Fibroblast of the conjunctiva (primary cell): ENCODE data around the gene CWH43.
"Not testable (repeated sequence)": the region's sequence is repeated elsewhere in the genome, so short reads cannot be mapped to it uniquely, and the experiment has no call there.

Source experiments
- DNase-seq: peaks from one replicate; pipeline ENCODE4 v3.0.0-alpha.2; 2010; ENCODE audit warnings: low read depth

CWH43 gene

GRCh38 chr4:49097071-49097470, 111.0 kb downstream of the CWH43 start:
- not testable (repeated sequence) for DNase-seq

GRCh38 chr4:49097505-49097904, 111.4 kb downstream of the CWH43 start:
- not testable (repeated sequence) for DNase-seq

DNA sequence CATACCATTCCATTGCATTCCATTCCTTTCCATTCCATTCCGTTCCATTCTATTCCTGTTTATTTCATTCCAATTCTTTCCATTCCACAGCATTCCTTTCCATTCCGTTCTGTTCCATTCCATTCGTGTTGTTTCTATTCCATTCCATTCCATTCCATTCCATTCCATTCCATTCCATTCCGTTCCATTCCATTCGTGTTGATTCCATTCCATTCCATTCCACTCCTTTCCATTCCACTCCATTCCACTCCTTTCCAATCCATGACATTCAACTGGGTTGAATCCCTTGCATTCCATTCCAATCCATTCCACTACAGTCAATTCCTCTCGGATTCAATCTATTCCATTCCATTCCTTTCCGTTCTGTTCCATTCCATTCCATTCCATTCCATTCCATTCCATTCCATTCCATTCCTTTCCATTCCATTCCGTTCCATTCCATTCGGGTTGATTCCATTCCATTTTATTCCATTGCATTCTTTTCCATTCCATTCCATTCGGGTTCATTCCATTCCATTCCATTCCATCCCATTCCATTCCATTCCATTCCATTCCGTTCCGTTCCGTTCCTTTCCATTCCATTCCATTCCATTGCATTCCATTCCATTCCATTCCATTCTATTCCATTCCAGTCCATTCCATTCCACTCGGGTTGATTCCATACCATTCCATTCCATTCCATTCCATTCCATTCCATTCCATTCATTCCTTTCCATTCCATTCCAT, 112.1 kb downstream of the CWH43 start:
- DNase-seq: not testable (repeated sequence)

DNA sequence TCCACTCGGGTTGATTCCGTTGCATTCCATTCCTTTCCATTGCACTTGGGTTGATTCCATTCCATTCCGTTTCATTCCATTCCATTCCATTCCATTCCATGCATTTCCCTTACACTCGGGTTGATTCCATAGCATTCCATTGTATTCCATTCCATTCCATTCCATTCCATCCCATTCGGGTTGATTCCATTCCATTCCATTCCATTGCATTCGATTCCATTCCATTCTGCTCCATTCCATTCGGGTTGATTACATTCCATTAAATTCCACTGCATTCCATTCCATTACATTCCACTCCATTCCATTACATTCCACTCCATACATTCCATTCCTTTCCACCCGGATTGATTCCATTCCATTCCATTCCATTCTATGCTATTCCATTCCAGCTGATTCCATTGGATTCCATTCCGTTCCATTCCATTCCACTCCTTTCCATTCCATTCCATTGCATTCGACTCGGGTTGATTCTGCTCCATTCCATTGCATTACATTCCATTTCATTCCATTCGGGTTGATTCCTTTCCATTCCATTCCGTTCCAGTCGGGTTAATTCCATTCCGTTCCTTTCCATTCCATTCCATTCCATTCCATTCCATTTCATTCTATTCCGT, 113.9 kb downstream of the CWH43 start:
- not testable (repeated sequence) for DNase-seq

DNA sequence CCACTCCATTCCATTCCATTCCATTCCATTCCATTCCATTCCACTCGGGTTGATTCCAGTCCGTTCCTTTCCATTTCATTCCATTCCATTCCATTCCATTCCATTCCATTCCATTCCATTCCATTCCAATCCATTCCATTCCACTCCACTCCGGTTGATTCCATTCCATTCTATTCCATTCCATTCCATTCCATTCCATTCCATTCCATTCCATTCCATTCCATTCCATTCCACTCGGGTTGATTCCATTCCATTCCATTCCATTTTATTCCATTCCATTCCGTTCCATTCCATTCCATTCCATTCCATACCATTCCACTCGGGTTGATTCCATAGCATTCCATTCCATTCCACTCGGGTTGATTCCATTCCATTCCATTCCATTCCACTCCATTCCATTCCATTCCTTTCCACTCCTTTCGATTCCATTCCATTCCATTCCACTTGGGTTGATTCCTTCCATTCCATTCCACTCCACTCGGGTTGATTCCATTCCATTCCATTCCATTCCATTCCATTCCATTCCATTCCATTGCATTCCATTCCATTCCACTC, 116.3 kb downstream of the CWH43 start:
- DNase-seq: not testable (repeated sequence)

GRCh38 chr4:49103436-49104136, 117.5 kb downstream of the CWH43 start:
- not testable (repeated sequence) for DNase-seq

DNA sequence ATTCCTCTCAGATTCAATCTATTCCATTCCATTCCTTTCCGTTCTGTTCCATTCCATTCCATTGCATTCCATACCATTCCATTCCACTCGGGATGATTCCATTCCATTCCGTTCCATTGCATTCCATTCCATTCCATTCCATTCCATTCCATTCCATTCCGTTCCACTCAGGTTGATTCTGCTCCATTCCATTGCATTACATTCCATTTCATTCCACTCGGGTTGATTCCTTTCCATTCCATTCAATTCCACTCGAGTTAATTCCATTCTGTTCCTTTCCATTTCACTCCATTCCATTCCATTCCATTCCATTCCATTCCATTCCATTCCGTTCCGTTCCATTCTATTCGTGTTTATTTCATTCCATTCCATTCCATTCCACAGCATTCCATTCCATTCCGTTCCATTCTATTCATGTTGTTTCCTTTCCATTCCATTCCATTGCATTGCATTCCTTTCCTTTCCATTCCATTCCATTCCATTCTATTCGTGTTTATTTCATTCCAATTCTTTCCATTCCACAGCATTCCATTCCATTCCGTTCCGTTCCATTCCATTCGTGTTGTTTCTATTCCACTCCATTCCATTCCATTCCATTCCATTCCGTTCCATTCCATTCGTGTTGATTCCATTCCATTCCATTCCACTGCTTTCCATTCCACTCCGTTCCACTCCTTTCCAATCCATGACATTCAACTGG, 118.3 kb downstream of the CWH43 start:
- not testable (repeated sequence) for DNase-seq

DNA sequence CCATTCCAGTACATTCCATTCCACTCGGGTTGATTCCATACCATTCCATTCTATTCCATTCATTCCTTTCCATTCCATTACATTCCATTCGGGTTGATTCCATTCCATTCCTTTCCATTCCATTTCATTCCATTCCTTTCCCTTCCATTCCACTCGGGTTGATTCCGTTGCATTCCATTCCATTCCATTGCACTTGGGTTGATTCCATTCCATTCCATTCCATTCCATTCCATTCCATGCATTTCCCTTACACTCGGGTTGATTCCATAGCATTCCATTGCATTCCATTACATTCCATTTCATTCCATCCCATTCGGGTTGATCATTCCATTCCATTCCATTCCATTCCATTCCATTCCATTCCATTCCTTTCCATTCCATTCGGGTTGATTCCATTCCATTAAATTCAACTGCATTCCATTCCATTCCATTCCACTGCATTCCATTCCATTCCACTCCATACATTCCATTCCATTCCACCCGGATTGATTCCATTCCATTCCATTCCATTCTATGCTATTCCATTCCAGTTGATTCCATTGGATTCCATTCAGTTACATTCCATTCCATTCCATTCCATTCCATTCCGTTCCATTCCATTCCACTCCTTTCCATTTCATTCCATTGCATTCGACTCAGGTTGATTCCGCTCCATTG, 119.3 kb downstream of the CWH43 start:
- DNase-seq: not testable (repeated sequence)

DNA sequence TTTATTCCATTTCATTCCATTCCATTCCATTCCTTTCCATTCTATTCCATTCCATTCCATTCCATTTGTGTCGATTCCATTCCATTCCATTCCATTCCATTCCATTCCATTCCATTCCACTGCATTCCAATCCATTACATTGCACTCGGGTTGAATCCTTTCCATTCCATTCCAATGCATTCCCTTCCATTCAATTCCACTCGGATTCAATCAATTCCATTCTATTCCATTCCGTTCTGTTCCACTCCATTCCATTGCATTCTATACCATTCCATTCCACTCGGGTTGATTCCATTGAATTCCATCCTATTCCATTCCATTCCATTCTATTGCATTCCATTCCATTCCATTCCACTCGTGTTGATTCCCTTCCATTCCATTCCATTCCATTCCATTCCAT, 121.2 kb downstream of the CWH43 start:
- not testable (repeated sequence) for DNase-seq

- DNase-seq: not testable (repeated sequence)
Measured at GRCh38 chr4:49108183-49108978, 122.3 kb downstream of the CWH43 start.

DNA sequence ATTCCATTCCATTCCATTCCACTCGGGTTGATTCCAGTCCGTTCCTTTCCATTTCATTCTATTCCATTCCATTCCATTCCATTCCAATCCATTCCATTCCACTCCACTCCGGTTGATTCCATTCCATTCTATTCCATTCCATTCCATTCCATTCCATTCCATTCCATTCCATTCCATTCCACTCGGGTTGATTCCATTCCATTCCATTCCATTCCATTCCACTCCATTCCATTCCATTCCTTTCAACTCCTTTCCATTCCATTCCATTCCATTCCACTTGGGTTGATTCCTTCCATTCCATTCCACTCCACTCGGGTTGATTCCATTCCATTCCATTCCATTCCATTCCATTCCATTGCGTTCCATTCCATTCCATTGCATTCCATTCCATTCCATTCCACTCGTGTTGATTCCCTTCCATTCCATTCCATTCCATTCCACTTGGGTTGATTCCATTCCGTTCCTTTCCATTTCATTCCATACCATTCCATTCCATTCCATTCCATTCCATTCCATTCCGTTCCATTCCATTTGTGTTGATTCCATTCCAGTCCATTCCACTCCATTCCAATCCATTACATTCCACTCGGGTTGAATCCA, 123.6 kb downstream of the CWH43 start:
- not testable (repeated sequence) for DNase-seq

DNA sequence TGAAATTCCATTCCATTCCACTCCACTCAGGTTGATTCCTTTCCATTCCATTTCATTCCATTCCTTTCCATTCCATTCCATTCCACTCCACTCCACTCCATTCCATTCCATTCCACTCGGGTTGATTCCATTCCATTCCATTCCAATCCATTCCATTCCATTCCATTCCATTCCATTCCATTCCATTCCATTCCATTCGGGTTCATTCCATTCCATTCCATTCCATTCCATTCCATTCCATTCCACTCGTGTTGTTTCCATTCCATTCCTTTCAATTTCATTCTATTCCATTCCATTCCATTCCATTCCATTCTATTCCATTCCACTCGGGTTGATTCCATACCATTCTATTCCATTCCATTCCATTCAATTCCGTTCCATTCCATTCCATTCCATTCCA, 124.5 kb downstream of the CWH43 start:
- not testable (repeated sequence) for DNase-seq
